Stimulated activated CD8-positive, alpha-beta memory T cell treated with anti-CD3 and anti-CD28 coated beads, Interleukin-2, amount 100 ng/mL, for 1 hour (primary cell): Measurements from ENCODE around the gene SLX9.
"Not testable (repeated sequence)": the region's sequence is repeated elsewhere in the genome, so short reads cannot be mapped to it uniquely, and the experiment has no call there.

Experiments used
- DNase-seq, 2 donors: peaks; one replicate each; pipeline ENCODE4 v3.0.0-alpha.2; 2020; ENCODE audit warnings: low read depth in 2 of 2

SLX9 gene

GRCh38 chr21:44976556-44977393 lies 36.9 kb downstream of the SLX9 start:
- DNase-seq = not testable (repeated sequence)

- DNase-seq = no peak
Observed at GRCh38 chr21:44977616-44978340, 37.9 kb downstream of the SLX9 start.

- DNase-seq = no peak
Observed at GRCh38 chr21:44979687-44980561, 40.1 kb downstream of the SLX9 start.

GRCh38 chr21:44980562-44981489 lies 41.0 kb downstream of the SLX9 start:
- no peak for DNase-seq

- no peak for DNase-seq
Observed at GRCh38 chr21:44982558-44983250, 42.9 kb downstream of the SLX9 start.

- no peak for DNase-seq
Observed at GRCh38 chr21:44983421-44984206, 43.8 kb downstream of the SLX9 start.

GRCh38 chr21:44984428-44984791 lies 44.6 kb downstream of the SLX9 start:
- no peak for DNase-seq

GRCh38 chr21:44984792-44985440 lies 45.1 kb downstream of the SLX9 start:
- DNase-seq = no peak

- no peak for DNase-seq
Observed at GRCh38 chr21:44985441-44986401, 45.9 kb downstream of the SLX9 start.

- no peak for DNase-seq
Observed at GRCh38 chr21:44986471-44987291, 46.9 kb downstream of the SLX9 start.

- DNase-seq = no peak
Observed at GRCh38 chr21:44987301-44987885, 47.6 kb downstream of the SLX9 start.

- no peak for DNase-seq
Observed at GRCh38 chr21:44987886-44988606, 48.2 kb downstream of the SLX9 start.

GRCh38 chr21:44988607-44989536 lies 49.0 kb downstream of the SLX9 start:
- no peak for DNase-seq

GRCh38 chr21:44989537-44989886 lies 49.7 kb downstream of the SLX9 start:
- no peak for DNase-seq
